Pancreas (tissue), 10 donors: ENCODE measurements around the gene SLC22A8. TPM values are rescaled to one million over a fixed set of nuclear protein-coding genes. Genes with fewer than 3 reads are reported as not detected.

Source experiments
- ATAC-seq, 4 donors: fragments of 200-7000 bp; cut with Tn5 transposase; one replicate each; pipeline versions ENCODE4 v1.8.0 to v1.9.1; 2020; ENCODE audit warnings: mild to moderate bottlenecking in 4 of 4, moderate library complexity in 4 of 4
- DNase-seq, 6 donors: peaks; one replicate each; pipeline ENCODE4 v3.0.0-alpha.2; 2020
- FAIRE-seq: peaks from 2 replicates; lab custom pipeline; 2012; peaks lifted over from hg19 to GRCh38; lab: Jason Lieb, UNC
- H3K27ac ChIP-seq, 4 donors: fragments of 200-600 bp; sonication (generic); 1 replicate in 3 of 4; 2 replicates in 1 of 4; pipeline versions ENCODE4 v1.5.0 to v1.8.0; 2020
- H3K27me3 ChIP-seq, 4 donors: fragments of 200-600 bp; one replicate each; pipeline ENCODE4 v1.8.0; 2021
- H3K36me3 ChIP-seq, 3 donors: fragments of 200-600 bp; sonication (generic) in 1 of 3; one replicate each; pipeline versions ENCODE4 v1.5.0 to v1.8.0; 2020 to 2021
- H3K4me1 ChIP-seq, 3 donors: fragments of 200-600 bp; one replicate each; pipeline ENCODE4 v1.8.0; 2021
- H3K4me3 ChIP-seq, 4 donors: fragments of 200-600 bp; sonication (generic) in 2 of 4; one replicate each; pipeline versions ENCODE4 v1.5.0 to v1.8.0; 2020 to 2021
- H3K9me3 ChIP-seq, 4 donors: fragments of 200-600 bp; one replicate each; pipeline ENCODE4 v1.8.0; 2021
- CTCF ChIP-seq, 4 donors: fragments of 200-600 bp; sonication (generic) in 3 of 4; IDR thresholded peaks; one replicate each; pipeline versions ENCODE4 v1.5.0 to v1.8.0; 2021; ENCODE audit warnings: antibody characterized with exemption in 4 of 4
- WGBS, 2 donors: extraction: QIAGEN DNeasy Blood & Tissue Kit; methylation state at CpG; one replicate each; pipeline ENCODE4 v1.1.7; 2013; 5-methylcytosine and 5-hydroxymethylcytosine counted together
- intact Hi-C, 3 donors: fragments of 100-400 bp; cut with DNase I; formaldehyde crosslinking; loops; one replicate each; pipeline versions ENCODE4 v1.11.1 to v1.14.2; 2022
- polyA plus RNA-seq, 2 donors: library from polyadenylated mRNA; stranded (reverse); fragments of 200-250 nt; gene quantifications; one replicate each; pipeline ENCODE4 v1.2.3, GENCODE V29; 2013
- total RNA-seq, 6 donors: library from RNA; stranded (reverse); fragmentation: NEBNext Ultra II Directional in 4 of 6; extraction: Animal tissue kit (Norgen Biotek cat#: 25700) in 4 of 6; gene quantifications; one replicate each; pipeline versions ENCODE4 v1.2.1 to v1.2.4, GENCODE V29; 2021 to 2023
- donor health status: healthy with polysubstance abuse.
- donor health status: DM: no; HTN: no; CAD: no; lungs with moderate emphysema.
- donor health status: DM: no; HTN: no; CAD: no.
- donor health status: control.
- donor health status: control.
- donor health status: Bipolar disorder and iron deficiency.
- donor health status: DM: yes; HTN: yes; CAD: no.
- donor health status: DM: no; HTN: no; CAD: no.
- donor health status: DM: no; HTN: no; CAD: no.
- donor health status: DM: yes; HTN: yes; CAD: no.

The SLC22A8 gene
- total and polyA plus RNA-seq, 8 donors = not detected

GRCh38 chr11:62974848-62975522, 40.7 kb downstream of the SLC22A8 start:
- Histone ChIP-seq H3K27ac (no peak overlapping the region), H3K27me3 (no peaks in the 10 kb centered on the region), H3K36me3 (no peaks in the 10 kb centered on the region), H3K4me3 (no peak overlapping the region), H3K4me1 (peaks cover 0 to 3% (median 0%) of the 10 kb centered on the region in 3 donors), H3K9me3 (no peaks in the 10 kb centered on the region)
- no peak for FAIRE-seq
- WGBS, 2 donors = 12 to 18% methylated on average over 9 of the region's 9 CpGs
- DNase-seq = peak; percentile 44 to 89 (median 79)
- peak; percentile 49 to 66 (median 62) for TF ChIP-seq CTCF (IDR thresholded peaks at IDR 0.05)
- intact Hi-C loops = loop anchor here in 1 of 3 donors (10.0 kb wide), 1 partner anchor 70 kb away; no protein-coding TSS in a partner anchor
- peak; percentile 92 to 99 (median 96) for ATAC-seq

- intact Hi-C loops = no loop called here
- no peak overlapping the region for H3K4me3 ChIP-seq
- H3K27me3 ChIP-seq = no peaks in the 10 kb centered on the region
- no peak for TF ChIP-seq CTCF (IDR thresholded peaks at IDR 0.05)
- no peak overlapping the region for H3K27ac ChIP-seq
- H3K4me1 ChIP-seq = peaks cover 0 to 4% (median 0%) of the 10 kb centered on the region in 3 donors
- no peaks in the 10 kb centered on the region for H3K36me3 ChIP-seq
- DNase-seq (no peak), FAIRE-seq (no peak), ATAC-seq (no peak)
- WGBS, 2 donors = 71 to 75% methylated on average over 2 of the region's 2 CpGs
- no peaks in the 10 kb centered on the region for H3K9me3 ChIP-seq
Observed at GRCh38 chr11:62965574-62965973, 50.1 kb downstream of the SLC22A8 start.

- Histone ChIP-seq H3K4me1 (peaks cover 0 to 4% (median 0%) of the 10 kb centered on the region in 3 donors), H3K27me3 (no peaks in the 10 kb centered on the region), H3K9me3 (no peaks in the 10 kb centered on the region), H3K36me3 (no peaks in the 10 kb centered on the region), H3K27ac (no peak overlapping the region), H3K4me3 (no peak overlapping the region)
- FAIRE-seq = no peak
- intact Hi-C loops = no loop called here
- ATAC-seq = no peak
- no peak for TF ChIP-seq CTCF (IDR thresholded peaks at IDR 0.05)
- 72 to 89% methylated on average over 3 of the region's 3 CpGs for WGBS, 2 donors
- no peak for DNase-seq
Observed at GRCh38 chr11:62962391-62962790, 53.2 kb downstream of the SLC22A8 start.

- H3K9me3 ChIP-seq = no peaks in the 10 kb centered on the region
- H3K27ac ChIP-seq = no peak overlapping the region
- WGBS, 2 donors = 52 to 54% methylated on average over 4 of the region's 4 CpGs
- ATAC-seq (no peak), DNase-seq (no peak), FAIRE-seq (no peak)
- no peaks in the 10 kb centered on the region for H3K36me3 ChIP-seq
- H3K4me3 ChIP-seq = no peak overlapping the region
- no peak for TF ChIP-seq CTCF (IDR thresholded peaks at IDR 0.05)
- peaks cover 0 to 4% (median 0%) of the 10 kb centered on the region in 3 donors for H3K4me1 ChIP-seq
- H3K27me3 ChIP-seq = no peaks in the 10 kb centered on the region
- intact Hi-C loops = no loop called here
Observed at GRCh38 chr11:62961017-62961570, 54.5 kb downstream of the SLC22A8 start.
